K562 (cell line): ENCODE measurements around the gene ZNF140. TPM values are rescaled to one million over a fixed set of nuclear protein-coding genes. Genes with fewer than 3 reads are reported as not detected.

Experiments
- ATF1 ChIP-seq, 2 experiments: fragments of 450-650 bp in 1 of 2; IDR thresholded peaks; 2 replicates each; pipeline ENCODE4 v1.6.1; 2016; ENCODE audit warnings: missing compliant biosample characterization in 1 of 2, missing genetic modification characterization in 1 of 2
- CBX1 ChIP-seq: sonication (generic); IDR thresholded peaks from 2 replicates; pipeline ENCODE4 v1.6.1; 2016; ENCODE audit warnings: antibody characterized with exemption, low read depth, mild to moderate bottlenecking
- CBX2 ChIP-seq: fragments of 200-600 bp; sonication (generic); IDR thresholded peaks from one replicate; pipeline ENCODE4 v1.6.1; 2012; ENCODE audit warnings: mild to moderate bottlenecking, low read length, inconsistent platforms; ENCODE audit not compliant: insufficient read depth, poor library complexity, severe bottlenecking
- CHCHD3 ChIP-seq: fragments of 250-450 bp; sonication (Bioruptor Pico); IDR thresholded peaks from 2 replicates; pipeline ENCODE4 v2.1.2; 2022; ENCODE audit warnings: mild to moderate bottlenecking
- HMG20B ChIP-seq: fragments of 250-450 bp; sonication (Bioruptor Pico); IDR thresholded peaks from 2 replicates; pipeline ENCODE4 v1.5.0; 2021; ENCODE audit warnings: mild to moderate bottlenecking
- MEIS2 ChIP-seq: fragments of 450-650 bp; IDR thresholded peaks from 2 replicates; pipeline ENCODE4 v1.6.1; 2014; ENCODE audit warnings: mild to moderate bottlenecking; ENCODE audit not compliant: partially characterized antibody
- MXI1 ChIP-seq: IDR thresholded peaks from 2 replicates; pipeline ENCODE4 v1.6.1; 2011; ENCODE audit warnings: low read depth, mild to moderate bottlenecking, improper control_type of control experiment, low read length
- PCBP1 ChIP-seq: fragments of 200-400 bp; formaldehyde crosslinking; IDR thresholded peaks from 2 replicates; pipeline ENCODE4 v1.6.1; 2018; ENCODE audit warnings: mild to moderate bottlenecking, low read depth, low read length; ENCODE audit not compliant: poor library complexity, severe bottlenecking
- RBM14 ChIP-seq: fragments of 200-400 bp; formaldehyde crosslinking; IDR thresholded peaks from 2 replicates; pipeline ENCODE4 v1.6.1; 2018; ENCODE audit warnings: low read depth, mild to moderate bottlenecking, low read length, moderate library complexity, borderline replicate concordance; ENCODE audit not compliant: insufficient read depth
- SFPQ ChIP-seq: fragments of 200-400 bp; formaldehyde crosslinking; IDR thresholded peaks from 2 replicates; pipeline ENCODE4 v1.6.1; 2017; ENCODE audit warnings: mild to moderate bottlenecking, low read depth, low read length, moderate library complexity
- SMARCA5 ChIP-seq: fragments of 450-650 bp; IDR thresholded peaks from 2 replicates; pipeline ENCODE4 v1.6.1; 2016
- TAF1 ChIP-seq: IDR thresholded peaks from 2 replicates; pipeline ENCODE4 v1.6.1; 2011; ENCODE audit warnings: mild to moderate bottlenecking, low read length, moderate library complexity; ENCODE audit not compliant: insufficient read depth, control insufficient read depth, severe bottlenecking; ENCODE audit errors: extremely low read depth
- TBP ChIP-seq: optimal IDR thresholded peaks from 2 replicates; pipeline ENCODE3; 2011; ENCODE audit warnings: low read depth, low read length, improper control_type of control experiment
- U2AF2 ChIP-seq: fragments of 200-400 bp; formaldehyde crosslinking; optimal IDR thresholded peaks from 2 replicates; pipeline ENCODE3; 2017; ENCODE audit warnings: low read depth, mild to moderate bottlenecking, low read length
- ZBTB8A ChIP-seq: fragments of 450-650 bp; IDR thresholded peaks from 2 replicates; pipeline ENCODE4 v1.6.1; 2018; ENCODE audit warnings: mild to moderate bottlenecking, moderate library complexity; ENCODE audit not compliant: partially characterized antibody
- ZNF12 ChIP-seq: sonication (generic); formaldehyde crosslinking; IDR thresholded peaks from 2 replicates; pipeline ENCODE4 v1.4.0; 2020; ENCODE audit warnings: mild to moderate bottlenecking, missing genetic modification reagents
- ZNF224 ChIP-seq: sonication (generic); formaldehyde crosslinking; IDR thresholded peaks from 2 replicates; pipeline ENCODE4 v1.8.0; 2022; ENCODE audit warnings: mild to moderate bottlenecking, missing genetic modification reagents
- ZNF696 ChIP-seq: fragments of 250-450 bp; sonication (Bioruptor Pico); conservative IDR thresholded peaks from 2 replicates; pipeline ENCODE4 v1.4.0; 2020; ENCODE audit warnings: mild to moderate bottlenecking, moderate library complexity
- polyA plus RNA-seq, 8 experiments: library from polyadenylated mRNA; depleted of rRNA in 4 of 8; stranded (reverse) in 5 of 8; unstranded in 3 of 8; fragments of >200 nt; fragmentation: Nextera tagmentation in 2 of 8; fragmentation: Illumina TruSeq in 1 of 8; extraction: Ambion mirVana in 2 of 8; extraction: Trizol in 1 of 8; gene quantifications; 2 replicates each; pipeline versions ENCODE4 v1.2.1 to v1.2.3, GENCODE V29; 2011 to 2014; ENCODE audit warnings: inconsistent platforms in 1 of 8, missing spikeins in 1 of 8
- total RNA-seq, 7 experiments: library from RNA; depleted of rRNA in 6 of 7; stranded (reverse); fragments of >200 nt in 6 of 7; fragmentation: Illumina TruSeq in 2 of 7; extraction: Trizol in 2 of 7; gene quantifications; 2 replicates each; pipeline versions ENCODE4 v1.2.1 to v1.2.3, GENCODE V29; 2011 to 2021; ENCODE audit warnings: low replicate concordance in 1 of 7
- TF ChIP-seq, protein P1 (sequence below): sonication (generic); formaldehyde crosslinking; IDR thresholded peaks from 2 replicates; pipeline ENCODE4 v1.8.1; 2022; ENCODE audit warnings: missing genetic modification reagents
- TF ChIP-seq, protein P2 (sequence below): fragments of 450-650 bp; IDR thresholded peaks from 2 replicates; pipeline ENCODE4 v1.6.1; 2016; ENCODE audit warnings: borderline replicate concordance
- TF ChIP-seq, protein P3 (sequence below), 2 experiments: fragments of 450-650 bp; conservative IDR thresholded peaks; 2 replicates each; pipeline ENCODE4 v1.6.1; 2017; ENCODE audit warnings: mild to moderate bottlenecking in 2 of 2, moderate library complexity in 2 of 2

Gene ZNF140
- total and polyA plus RNA-seq, 9 of the 15 experiments (the other 6 are each of a cell fraction or from before 2014, with no cell fraction given): 1.6 to 10.9 (median 5.3) TPM

GRCh38 chr12:133037207-133038005 is 43.3 kb upstream of the ZNF140 start, which contains the start of gene ZNF84 (continued):
- peak; percentile 92 for TF ChIP-seq MEIS2
- no peak for TF ChIP-seq RBM14
- no peak for TF ChIP-seq SMARCA5
- no peak for TF ChIP-seq ZNF696 (CRISPR knock-in tag)
- TF ChIP-seq, protein P1, sequence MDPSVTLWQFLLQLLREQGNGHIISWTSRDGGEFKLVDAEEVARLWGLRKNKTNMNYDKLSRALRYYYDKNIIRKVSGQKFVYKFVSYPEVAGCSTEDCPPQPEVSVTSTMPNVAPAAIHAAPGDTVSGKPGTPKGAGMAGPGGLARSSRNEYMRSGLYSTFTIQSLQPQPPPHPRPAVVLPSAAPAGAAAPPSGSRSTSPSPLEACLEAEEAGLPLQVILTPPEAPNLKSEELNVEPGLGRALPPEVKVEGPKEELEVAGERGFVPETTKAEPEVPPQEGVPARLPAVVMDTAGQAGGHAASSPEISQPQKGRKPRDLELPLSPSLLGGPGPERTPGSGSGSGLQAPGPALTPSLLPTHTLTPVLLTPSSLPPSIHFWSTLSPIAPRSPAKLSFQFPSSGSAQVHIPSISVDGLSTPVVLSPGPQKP (CRISPR knock-in tag): no peak
- peak; percentile 80; the same call in 1 of the 2 replicates for TF ChIP-seq CBX1
- TF ChIP-seq, protein P2, sequence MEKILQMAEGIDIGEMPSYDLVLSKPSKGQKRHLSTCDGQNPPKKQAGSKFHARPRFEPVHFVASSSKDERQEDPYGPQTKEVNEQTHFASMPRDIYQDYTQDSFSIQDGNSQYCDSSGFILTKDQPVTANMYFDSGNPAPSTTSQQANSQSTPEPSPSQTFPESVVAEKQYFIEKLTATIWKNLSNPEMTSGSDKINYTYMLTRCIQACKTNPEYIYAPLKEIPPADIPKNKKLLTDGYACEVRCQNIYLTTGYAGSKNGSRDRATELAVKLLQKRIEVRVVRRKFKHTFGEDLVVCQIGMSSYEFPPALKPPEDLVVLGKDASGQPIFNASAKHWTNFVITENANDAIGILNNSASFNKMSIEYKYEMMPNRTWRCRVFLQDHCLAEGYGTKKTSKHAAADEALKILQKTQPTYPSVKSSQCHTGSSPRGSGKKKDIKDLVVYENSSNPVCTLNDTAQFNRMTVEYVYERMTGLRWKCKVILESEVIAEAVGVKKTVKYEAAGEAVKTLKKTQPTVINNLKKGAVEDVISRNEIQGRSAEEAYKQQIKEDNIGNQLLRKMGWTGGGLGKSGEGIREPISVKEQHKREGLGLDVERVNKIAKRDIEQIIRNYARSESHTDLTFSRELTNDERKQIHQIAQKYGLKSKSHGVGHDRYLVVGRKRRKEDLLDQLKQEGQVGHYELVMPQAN: no peak
- no peak for TF ChIP-seq SFPQ
- TF ChIP-seq TBP: peak; percentile 57
- TF ChIP-seq ATF1 (CRISPR knock-in tag; IDR thresholded peaks at IDR 0.05): no peak
- TF ChIP-seq ATF1 (tag; IDR thresholded peaks at IDR 0.05): peak; percentile 71
- TF ChIP-seq MXI1: peak; percentile 84; the same call in 1 of the 2 replicates
- TF ChIP-seq CBX2: no peak
- TF ChIP-seq, protein P3, sequence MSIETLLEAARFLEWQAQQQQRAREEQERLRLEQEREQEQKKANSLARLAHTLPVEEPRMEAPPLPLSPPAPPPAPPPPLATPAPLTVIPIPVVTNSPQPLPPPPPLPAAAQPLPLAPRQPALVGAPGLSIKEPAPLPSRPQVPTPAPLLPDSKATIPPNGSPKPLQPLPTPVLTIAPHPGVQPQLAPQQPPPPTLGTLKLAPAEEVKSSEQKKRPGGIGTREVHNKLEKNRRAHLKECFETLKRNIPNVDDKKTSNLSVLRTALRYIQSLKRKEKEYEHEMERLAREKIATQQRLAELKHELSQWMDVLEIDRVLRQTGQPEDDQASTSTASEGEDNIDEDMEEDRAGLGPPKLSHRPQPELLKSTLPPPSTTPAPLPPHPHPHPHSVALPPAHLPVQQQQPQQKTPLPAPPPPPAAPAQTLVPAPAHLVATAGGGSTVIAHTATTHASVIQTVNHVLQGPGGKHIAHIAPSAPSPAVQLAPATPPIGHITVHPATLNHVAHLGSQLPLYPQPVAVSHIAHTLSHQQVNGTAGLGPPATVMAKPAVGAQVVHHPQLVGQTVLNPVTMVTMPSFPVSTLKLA (conservative IDR thresholded peaks at IDR 0.05): peak; percentile 89 to 97
- TF ChIP-seq HMG20B (CRISPR knock-in tag): no peak
- no peak for TF ChIP-seq U2AF2
- TF ChIP-seq CHCHD3 (CRISPR knock-in tag): no peak
- no peak for TF ChIP-seq ZBTB8A
- TF ChIP-seq PCBP1: peak; percentile 87
- no peak for TF ChIP-seq ZNF224
- TF ChIP-seq TAF1: peak; percentile 55
- no peak for TF ChIP-seq ZNF12 (CRISPR knock-in tag)
